Astrocyte (in vitro differentiated cells and primary cell): ENCODE data around the gene CDH22.

Experiments used
- EZH2 ChIP-seq: IDR thresholded peaks from 2 replicates; pipeline ENCODE4 v1.6.1; 2012; ENCODE audit warnings: mild to moderate bottlenecking, low read length, inconsistent platforms; ENCODE audit not compliant: insufficient read depth
- TF ChIP-seq, protein P1 (sequence below): IDR thresholded peaks from 2 replicates; pipeline ENCODE4 v1.5.1; 2011; ENCODE audit warnings: low read depth, mild to moderate bottlenecking, inconsistent platforms, low read length, moderate library complexity; ENCODE audit not compliant: insufficient read depth

DNA sequence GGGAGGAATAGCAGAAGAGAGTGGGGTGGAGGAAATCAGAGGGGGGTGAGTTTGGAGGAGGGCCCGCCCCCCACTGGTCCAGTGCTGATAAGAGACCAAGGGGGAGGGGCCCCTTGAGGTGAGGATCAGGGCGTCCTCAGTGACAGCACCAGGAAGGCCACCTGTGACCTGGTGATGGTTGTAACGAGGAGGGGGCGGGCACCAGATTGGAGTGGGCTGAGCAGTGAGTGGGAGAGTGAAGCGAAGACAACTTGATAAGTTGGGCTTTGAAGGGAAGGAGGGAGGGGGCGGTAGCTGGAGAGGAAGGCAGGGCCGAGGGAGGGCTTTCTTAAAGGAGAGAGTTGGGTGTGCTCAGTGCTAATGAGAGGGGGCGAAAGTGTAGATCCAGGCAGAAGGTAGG, 30.7 kb downstream of the CDH22 start:
- TF ChIP-seq, protein P1, sequence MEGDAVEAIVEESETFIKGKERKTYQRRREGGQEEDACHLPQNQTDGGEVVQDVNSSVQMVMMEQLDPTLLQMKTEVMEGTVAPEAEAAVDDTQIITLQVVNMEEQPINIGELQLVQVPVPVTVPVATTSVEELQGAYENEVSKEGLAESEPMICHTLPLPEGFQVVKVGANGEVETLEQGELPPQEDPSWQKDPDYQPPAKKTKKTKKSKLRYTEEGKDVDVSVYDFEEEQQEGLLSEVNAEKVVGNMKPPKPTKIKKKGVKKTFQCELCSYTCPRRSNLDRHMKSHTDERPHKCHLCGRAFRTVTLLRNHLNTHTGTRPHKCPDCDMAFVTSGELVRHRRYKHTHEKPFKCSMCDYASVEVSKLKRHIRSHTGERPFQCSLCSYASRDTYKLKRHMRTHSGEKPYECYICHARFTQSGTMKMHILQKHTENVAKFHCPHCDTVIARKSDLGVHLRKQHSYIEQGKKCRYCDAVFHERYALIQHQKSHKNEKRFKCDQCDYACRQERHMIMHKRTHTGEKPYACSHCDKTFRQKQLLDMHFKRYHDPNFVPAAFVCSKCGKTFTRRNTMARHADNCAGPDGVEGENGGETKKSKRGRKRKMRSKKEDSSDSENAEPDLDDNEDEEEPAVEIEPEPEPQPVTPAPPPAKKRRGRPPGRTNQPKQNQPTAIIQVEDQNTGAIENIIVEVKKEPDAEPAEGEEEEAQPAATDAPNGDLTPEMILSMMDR: no peak
- TF ChIP-seq EZH2: no peak
